WTC11 (cell line): ENCODE measurements around the gene GOLGA3.

ENCODE experiments used
- AR ChIP-seq: fragments of 250-450 bp; sonication (Bioruptor Pico); IDR thresholded peaks from 2 replicates; pipeline ENCODE4 v1.9.0; 2021; ENCODE audit warnings: mild to moderate bottlenecking
- CREB1 ChIP-seq: sonication (generic); formaldehyde crosslinking; IDR thresholded peaks from 2 replicates; pipeline ENCODE4 v1.8.0; 2023; ENCODE audit warnings: mild to moderate bottlenecking, missing genetic modification reagents
- FOXK1 ChIP-seq: sonication (generic); formaldehyde crosslinking; IDR thresholded peaks from 2 replicates; pipeline ENCODE4 v1.8.0; 2022; ENCODE audit warnings: mild to moderate bottlenecking, moderate library complexity, missing genetic modification reagents
- FOXP1 ChIP-seq: sonication (generic); formaldehyde crosslinking; IDR thresholded peaks from 2 replicates; pipeline ENCODE4 v1.8.0; 2022; ENCODE audit warnings: missing genetic modification reagents, mild to moderate bottlenecking, moderate library complexity, borderline replicate concordance
- NR2C2 ChIP-seq: sonication (generic); formaldehyde crosslinking; IDR thresholded peaks from 2 replicates; pipeline ENCODE4 v1.8.0; 2022; ENCODE audit warnings: mild to moderate bottlenecking, missing genetic modification reagents
- RELA ChIP-seq: sonication (generic); formaldehyde crosslinking; IDR thresholded peaks from 2 replicates; pipeline ENCODE4 v1.8.1; 2022; ENCODE audit warnings: missing genetic modification reagents, mild to moderate bottlenecking, borderline replicate concordance
- USF1 ChIP-seq: sonication (generic); formaldehyde crosslinking; IDR thresholded peaks from 2 replicates; pipeline ENCODE4 v1.8.0; 2022; ENCODE audit warnings: mild to moderate bottlenecking, missing genetic modification reagents
- TF ChIP-seq, protein P1 (sequence below): fragments of 200-600 bp; IDR thresholded peaks from 2 replicates; pipeline ENCODE4 v1.8.0; 2022; ENCODE audit warnings: antibody characterized with exemption
- TF ChIP-seq, protein P2 (sequence below): sonication (generic); formaldehyde crosslinking; IDR thresholded peaks from 2 replicates; pipeline ENCODE4 v1.8.1; 2023; ENCODE audit warnings: mild to moderate bottlenecking, missing genetic modification reagents, borderline replicate concordance
- TF ChIP-seq, protein P3 (sequence below): sonication (generic); formaldehyde crosslinking; IDR thresholded peaks from 2 replicates; pipeline ENCODE4 v1.8.1; 2022; ENCODE audit warnings: mild to moderate bottlenecking, moderate library complexity, missing genetic modification reagents

DNA sequence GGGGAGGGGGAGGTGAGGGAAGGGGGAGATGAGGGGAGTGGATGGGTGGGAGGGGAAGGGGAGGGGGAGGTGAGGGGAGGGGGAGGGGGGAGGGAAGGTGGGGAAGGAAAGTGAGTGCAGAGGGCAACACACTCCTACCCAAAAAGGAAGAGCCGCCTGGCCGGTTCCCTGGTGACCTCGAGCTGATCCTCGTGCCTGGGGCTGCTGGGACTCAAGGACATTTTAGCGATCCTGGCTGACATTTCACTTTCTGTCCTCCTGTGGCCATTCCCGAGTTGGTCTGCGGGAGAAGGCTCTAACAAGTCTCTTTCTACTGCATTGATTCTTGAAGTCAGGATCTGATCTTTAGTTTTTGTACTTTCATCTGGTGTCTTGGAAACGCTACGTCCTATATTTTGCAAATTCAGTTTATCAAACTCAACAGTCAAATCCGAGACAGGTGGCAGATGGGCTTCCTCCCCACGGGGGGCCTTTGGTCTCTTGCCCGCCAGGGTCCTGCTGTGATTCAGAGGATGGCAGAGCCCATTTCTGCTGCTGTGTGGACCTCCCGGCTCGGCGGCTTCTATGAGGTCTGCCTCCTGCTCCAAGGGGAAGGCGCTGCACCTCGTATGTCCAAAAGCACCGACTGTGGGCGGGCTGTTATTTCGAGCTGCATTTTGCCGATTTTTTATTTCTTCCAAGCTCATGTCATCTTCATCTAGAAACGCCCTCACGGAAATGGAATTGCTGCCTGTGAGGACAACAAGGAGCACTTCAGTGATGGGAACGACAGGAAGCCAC lies 98.9 kb downstream of the GOLGA3 start:
- TF ChIP-seq NR2C2 (CRISPR knock-in tag) (no peak), CREB1 (no peak), AR (CRISPR knock-in tag) (no peak), RELA (CRISPR knock-in tag) (no peak), FOXK1 (CRISPR knock-in tag) (no peak), FOXP1 (CRISPR knock-in tag) (no peak), USF1 (CRISPR knock-in tag) (no peak)
- TF ChIP-seq, protein P1, sequence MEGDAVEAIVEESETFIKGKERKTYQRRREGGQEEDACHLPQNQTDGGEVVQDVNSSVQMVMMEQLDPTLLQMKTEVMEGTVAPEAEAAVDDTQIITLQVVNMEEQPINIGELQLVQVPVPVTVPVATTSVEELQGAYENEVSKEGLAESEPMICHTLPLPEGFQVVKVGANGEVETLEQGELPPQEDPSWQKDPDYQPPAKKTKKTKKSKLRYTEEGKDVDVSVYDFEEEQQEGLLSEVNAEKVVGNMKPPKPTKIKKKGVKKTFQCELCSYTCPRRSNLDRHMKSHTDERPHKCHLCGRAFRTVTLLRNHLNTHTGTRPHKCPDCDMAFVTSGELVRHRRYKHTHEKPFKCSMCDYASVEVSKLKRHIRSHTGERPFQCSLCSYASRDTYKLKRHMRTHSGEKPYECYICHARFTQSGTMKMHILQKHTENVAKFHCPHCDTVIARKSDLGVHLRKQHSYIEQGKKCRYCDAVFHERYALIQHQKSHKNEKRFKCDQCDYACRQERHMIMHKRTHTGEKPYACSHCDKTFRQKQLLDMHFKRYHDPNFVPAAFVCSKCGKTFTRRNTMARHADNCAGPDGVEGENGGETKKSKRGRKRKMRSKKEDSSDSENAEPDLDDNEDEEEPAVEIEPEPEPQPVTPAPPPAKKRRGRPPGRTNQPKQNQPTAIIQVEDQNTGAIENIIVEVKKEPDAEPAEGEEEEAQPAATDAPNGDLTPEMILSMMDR, result no peak
- TF ChIP-seq, protein P2, sequence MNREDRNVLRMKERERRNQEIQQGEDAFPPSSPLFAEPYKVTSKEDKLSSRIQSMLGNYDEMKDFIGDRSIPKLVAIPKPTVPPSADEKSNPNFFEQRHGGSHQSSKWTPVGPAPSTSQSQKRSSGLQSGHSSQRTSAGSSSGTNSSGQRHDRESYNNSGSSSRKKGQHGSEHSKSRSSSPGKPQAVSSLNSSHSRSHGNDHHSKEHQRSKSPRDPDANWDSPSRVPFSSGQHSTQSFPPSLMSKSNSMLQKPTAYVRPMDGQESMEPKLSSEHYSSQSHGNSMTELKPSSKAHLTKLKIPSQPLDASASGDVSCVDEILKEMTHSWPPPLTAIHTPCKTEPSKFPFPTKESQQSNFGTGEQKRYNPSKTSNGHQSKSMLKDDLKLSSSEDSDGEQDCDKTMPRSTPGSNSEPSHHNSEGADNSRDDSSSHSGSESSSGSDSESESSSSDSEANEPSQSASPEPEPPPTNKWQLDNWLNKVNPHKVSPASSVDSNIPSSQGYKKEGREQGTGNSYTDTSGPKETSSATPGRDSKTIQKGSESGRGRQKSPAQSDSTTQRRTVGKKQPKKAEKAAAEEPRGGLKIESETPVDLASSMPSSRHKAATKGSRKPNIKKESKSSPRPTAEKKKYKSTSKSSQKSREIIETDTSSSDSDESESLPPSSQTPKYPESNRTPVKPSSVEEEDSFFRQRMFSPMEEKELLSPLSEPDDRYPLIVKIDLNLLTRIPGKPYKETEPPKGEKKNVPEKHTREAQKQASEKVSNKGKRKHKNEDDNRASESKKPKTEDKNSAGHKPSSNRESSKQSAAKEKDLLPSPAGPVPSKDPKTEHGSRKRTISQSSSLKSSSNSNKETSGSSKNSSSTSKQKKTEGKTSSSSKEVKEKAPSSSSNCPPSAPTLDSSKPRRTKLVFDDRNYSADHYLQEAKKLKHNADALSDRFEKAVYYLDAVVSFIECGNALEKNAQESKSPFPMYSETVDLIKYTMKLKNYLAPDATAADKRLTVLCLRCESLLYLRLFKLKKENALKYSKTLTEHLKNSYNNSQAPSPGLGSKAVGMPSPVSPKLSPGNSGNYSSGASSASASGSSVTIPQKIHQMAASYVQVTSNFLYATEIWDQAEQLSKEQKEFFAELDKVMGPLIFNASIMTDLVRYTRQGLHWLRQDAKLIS (CRISPR knock-in tag), result no peak
- TF ChIP-seq, protein P3, sequence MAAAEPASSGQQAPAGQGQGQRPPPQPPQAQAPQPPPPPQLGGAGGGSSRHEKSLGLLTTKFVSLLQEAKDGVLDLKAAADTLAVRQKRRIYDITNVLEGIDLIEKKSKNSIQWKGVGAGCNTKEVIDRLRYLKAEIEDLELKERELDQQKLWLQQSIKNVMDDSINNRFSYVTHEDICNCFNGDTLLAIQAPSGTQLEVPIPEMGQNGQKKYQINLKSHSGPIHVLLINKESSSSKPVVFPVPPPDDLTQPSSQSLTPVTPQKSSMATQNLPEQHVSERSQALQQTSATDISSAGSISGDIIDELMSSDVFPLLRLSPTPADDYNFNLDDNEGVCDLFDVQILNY (CRISPR knock-in tag), result no peak
